WTC11 (cell line): ENCODE data around the gene CIDEB. TPM values are rescaled to one million over a fixed set of nuclear protein-coding genes. Genes with fewer than 3 reads are reported as not detected.

ENCODE experiments used
- ATAC-seq: fragments of 200-7000 bp; cut with Tn5 transposase; 2 replicates; pipeline ENCODE4 v1.10.0; 2021; ENCODE audit warnings: mild to moderate bottlenecking, moderate library complexity
- CTCF ChIA-PET: fragments of 300-600 bp; sonication (Branson Sonifier 250); formaldehyde crosslinking; loops from one replicate; lab custom pipeline; 2021; ENCODE audit warnings: antibody characterized with exemption; lab: Charles Lee
- POLR2A ChIA-PET: fragments of 350-600 bp; sonication (Branson Sonifier 250); formaldehyde crosslinking; loops from one replicate; lab custom pipeline; 2021; ENCODE audit warnings: antibody characterized with exemption; lab: Charles Lee
- DNase-seq: peaks from one replicate; pipeline ENCODE4 v3.0.0; 2021; ENCODE audit warnings: low spot score
- H3K27ac Mint-ChIP-seq: 2 replicates; pipeline ENCODE4 v1.8.0; 2021; ENCODE audit warnings: mixed read lengths
- H3K27me3 Mint-ChIP-seq: 2 replicates; pipeline ENCODE4 v1.8.0; 2021; ENCODE audit warnings: low read depth, mild to moderate bottlenecking, moderate library complexity, mixed read lengths
- H3K36me3 Mint-ChIP-seq: 2 replicates; pipeline ENCODE4 v1.8.0; 2021; ENCODE audit warnings: mixed read lengths
- H3K4me1 Mint-ChIP-seq: 2 replicates; pipeline ENCODE4 v1.8.0; 2022; ENCODE audit warnings: mixed read lengths
- H3K4me3 Mint-ChIP-seq: 2 replicates; pipeline ENCODE4 v1.8.0; 2021; ENCODE audit warnings: mild to moderate bottlenecking, moderate library complexity, mixed read lengths
- H3K9me3 Mint-ChIP-seq: 2 replicates; pipeline ENCODE4 v1.8.0; 2021; ENCODE audit warnings: mixed read lengths
- AR ChIP-seq: fragments of 250-450 bp; sonication (Bioruptor Pico); IDR thresholded peaks from 2 replicates; pipeline ENCODE4 v1.9.0; 2021; ENCODE audit warnings: mild to moderate bottlenecking
- ETV6 ChIP-seq: sonication (generic); formaldehyde crosslinking; IDR thresholded peaks from 2 replicates; pipeline ENCODE4 v1.8.1; 2022; ENCODE audit warnings: mild to moderate bottlenecking, missing genetic modification reagents
- FOXP1 ChIP-seq: sonication (generic); formaldehyde crosslinking; IDR thresholded peaks from 2 replicates; pipeline ENCODE4 v1.8.0; 2022; ENCODE audit warnings: missing genetic modification reagents, mild to moderate bottlenecking, moderate library complexity, borderline replicate concordance
- NR3C1 ChIP-seq: sonication (generic); formaldehyde crosslinking; conservative IDR thresholded peaks from 2 replicates; pipeline ENCODE4 v1.8.1; 2023; ENCODE audit warnings: low read depth, mild to moderate bottlenecking, missing genetic modification reagents
- SMAD4 ChIP-seq: sonication (generic); formaldehyde crosslinking; IDR thresholded peaks from 2 replicates; pipeline ENCODE4 v1.8.0; 2022; ENCODE audit warnings: mild to moderate bottlenecking, missing genetic modification reagents
- TP53 ChIP-seq: sonication (generic); formaldehyde crosslinking; IDR thresholded peaks from 2 replicates; pipeline ENCODE4 v1.8.1; 2023; ENCODE audit warnings: mild to moderate bottlenecking, missing genetic modification reagents
- ZNF219 ChIP-seq: sonication (generic); formaldehyde crosslinking; IDR thresholded peaks from 2 replicates; pipeline ENCODE4 v1.8.0; 2023; ENCODE audit warnings: missing genetic modification reagents, mild to moderate bottlenecking, borderline replicate concordance
- ZNF396 ChIP-seq: fragments of 250-450 bp; sonication (Bioruptor Pico); IDR thresholded peaks from 2 replicates; pipeline ENCODE4 v1.8.0; 2021; ENCODE audit warnings: mild to moderate bottlenecking, moderate library complexity, borderline replicate concordance
- ZNF416 ChIP-seq: fragments of 250-450 bp; sonication (Bioruptor Pico); IDR thresholded peaks from 2 replicates; pipeline ENCODE4 v1.9.0; 2021; ENCODE audit warnings: mild to moderate bottlenecking, inconsistent platforms
- ZNF425 ChIP-seq: fragments of 250-450 bp; sonication (Bioruptor Pico); conservative IDR thresholded peaks from 2 replicates; pipeline ENCODE4 v1.9.0; 2021; ENCODE audit warnings: mild to moderate bottlenecking
- total RNA-seq: library from RNA; stranded (reverse); gene quantifications from 3 replicates; pipeline ENCODE4 v1.2.3, GENCODE V29; 2021
- TF ChIP-seq, protein P1 (sequence below): sonication (generic); formaldehyde crosslinking; IDR thresholded peaks from 2 replicates; pipeline ENCODE4 v1.8.0; 2023; ENCODE audit warnings: mild to moderate bottlenecking, missing genetic modification reagents
- TF ChIP-seq, protein P2 (sequence below): sonication (generic); formaldehyde crosslinking; IDR thresholded peaks from 2 replicates; pipeline ENCODE4 v1.8.0; 2022; ENCODE audit warnings: missing genetic modification reagents
- TF ChIP-seq, protein P3 (sequence below): sonication (generic); formaldehyde crosslinking; IDR thresholded peaks from 2 replicates; pipeline ENCODE4 v1.8.0; 2022; ENCODE audit warnings: mild to moderate bottlenecking, missing genetic modification reagents
- TF ChIP-seq, protein P4 (sequence below): sonication (generic); formaldehyde crosslinking; IDR thresholded peaks from 2 replicates; pipeline ENCODE4 v1.8.1; 2022; ENCODE audit warnings: missing genetic modification reagents, borderline replicate concordance

CIDEB gene
- total RNA-seq, 1 experiment from 2014 or later = 4.7 TPM

DNA sequence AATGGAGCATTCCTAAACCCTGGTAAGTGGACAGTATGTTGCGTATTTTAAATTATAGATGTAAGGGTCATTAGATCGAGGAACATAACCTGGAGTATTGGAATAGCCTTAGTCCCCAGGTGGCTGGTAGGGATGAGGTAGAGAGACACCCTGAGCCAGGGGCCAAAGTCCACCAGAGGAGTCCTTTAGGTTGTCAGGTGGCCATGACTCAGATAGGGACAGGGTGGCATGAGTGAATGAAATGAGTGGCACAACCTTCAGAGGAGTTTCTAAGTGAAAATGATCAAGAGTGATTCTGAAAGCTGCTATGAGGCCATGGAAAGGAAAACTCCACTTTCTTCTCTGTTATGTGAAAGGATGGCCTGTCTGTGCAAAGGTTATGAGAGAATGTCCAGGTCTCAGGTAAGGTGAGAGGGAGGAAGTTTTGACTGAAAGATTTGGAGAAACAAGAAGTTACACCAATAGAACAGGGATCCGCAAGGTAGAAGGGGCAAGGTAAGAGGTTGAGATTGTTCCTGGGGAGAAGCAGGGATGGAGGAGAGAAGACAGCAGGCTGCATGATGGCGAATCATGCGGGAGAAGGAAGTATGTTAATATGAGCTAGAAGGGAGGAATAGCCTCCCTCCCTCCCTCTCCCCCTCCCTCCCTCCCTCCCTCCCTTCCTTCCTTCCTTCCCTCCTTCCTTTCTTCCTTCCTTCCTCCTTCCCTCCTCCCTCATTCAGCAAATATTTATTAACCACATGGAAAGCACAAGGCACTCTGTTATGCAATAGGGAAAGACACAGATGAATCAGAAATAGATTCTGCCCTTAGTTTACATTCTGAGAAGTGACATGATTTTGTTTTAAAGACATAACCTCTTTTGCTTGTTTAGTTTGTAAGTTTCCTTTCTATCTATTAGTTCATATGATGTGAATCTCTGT is 46.0 kb upstream of the CIDEB start:
- Mint-ChIP-seq H3K36me3 (no peaks in the 10 kb centered on the region), H3K4me1 (no peaks in the 10 kb centered on the region), H3K27me3 (peaks cover 81% of the 10 kb centered on the region), H3K27ac (no peak overlapping the region), H3K9me3 (no peaks in the 10 kb centered on the region), H3K4me3 (no peak overlapping the region)
- ATAC-seq = no peak
- CTCF ChIA-PET = interaction anchor here (0.6 to 5.8 kb wide), 2 partner anchors 20 to 356 kb away, joined by 3 to 35 read pairs; partner anchors contain the start of gene ADCY4
- TF ChIP-seq, protein P1, sequence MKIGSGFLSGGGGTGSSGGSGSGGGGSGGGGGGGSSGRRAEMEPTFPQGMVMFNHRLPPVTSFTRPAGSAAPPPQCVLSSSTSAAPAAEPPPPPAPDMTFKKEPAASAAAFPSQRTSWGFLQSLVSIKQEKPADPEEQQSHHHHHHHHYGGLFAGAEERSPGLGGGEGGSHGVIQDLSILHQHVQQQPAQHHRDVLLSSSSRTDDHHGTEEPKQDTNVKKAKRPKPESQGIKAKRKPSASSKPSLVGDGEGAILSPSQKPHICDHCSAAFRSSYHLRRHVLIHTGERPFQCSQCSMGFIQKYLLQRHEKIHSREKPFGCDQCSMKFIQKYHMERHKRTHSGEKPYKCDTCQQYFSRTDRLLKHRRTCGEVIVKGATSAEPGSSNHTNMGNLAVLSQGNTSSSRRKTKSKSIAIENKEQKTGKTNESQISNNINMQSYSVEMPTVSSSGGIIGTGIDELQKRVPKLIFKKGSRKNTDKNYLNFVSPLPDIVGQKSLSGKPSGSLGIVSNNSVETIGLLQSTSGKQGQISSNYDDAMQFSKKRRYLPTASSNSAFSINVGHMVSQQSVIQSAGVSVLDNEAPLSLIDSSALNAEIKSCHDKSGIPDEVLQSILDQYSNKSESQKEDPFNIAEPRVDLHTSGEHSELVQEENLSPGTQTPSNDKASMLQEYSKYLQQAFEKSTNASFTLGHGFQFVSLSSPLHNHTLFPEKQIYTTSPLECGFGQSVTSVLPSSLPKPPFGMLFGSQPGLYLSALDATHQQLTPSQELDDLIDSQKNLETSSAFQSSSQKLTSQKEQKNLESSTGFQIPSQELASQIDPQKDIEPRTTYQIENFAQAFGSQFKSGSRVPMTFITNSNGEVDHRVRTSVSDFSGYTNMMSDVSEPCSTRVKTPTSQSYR (CRISPR knock-in tag) = no peak
- TF ChIP-seq ZNF425 (CRISPR knock-in tag) = no peak
- no peak for TF ChIP-seq SMAD4 (CRISPR knock-in tag)
- TF ChIP-seq ZNF416 (CRISPR knock-in tag) = no peak
- TF ChIP-seq ZNF219 (CRISPR knock-in tag) = no peak
- no peak for TF ChIP-seq ZNF396 (CRISPR knock-in tag)
- TF ChIP-seq ETV6 (CRISPR knock-in tag) = no peak
- DNase-seq = no peak
- POLR2A ChIA-PET = no interaction called here

DNA sequence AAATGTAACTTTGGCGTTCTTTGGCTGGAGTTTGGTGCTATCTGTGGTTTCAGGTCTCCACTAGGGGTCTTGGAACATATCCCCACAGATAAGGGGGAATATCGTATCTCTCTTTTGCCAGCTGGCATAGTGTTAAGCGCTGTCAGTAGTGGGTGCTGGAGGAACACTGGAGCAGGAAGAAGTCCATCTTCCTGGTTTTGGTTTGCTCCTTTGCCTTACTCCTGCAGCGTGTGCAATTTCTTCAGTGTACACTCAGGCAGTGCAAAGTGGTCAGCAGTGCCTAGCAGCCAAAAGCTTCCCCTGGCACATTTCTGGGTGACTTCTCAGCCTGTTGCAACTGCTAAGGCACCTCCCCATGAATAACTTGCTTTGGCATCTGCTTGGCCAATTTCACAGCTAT is 43.7 kb upstream of the CIDEB start:
- Mint-ChIP-seq H3K27me3 (peaks cover 84% of the 10 kb centered on the region), H3K9me3 (no peaks in the 10 kb centered on the region), H3K4me1 (no peaks in the 10 kb centered on the region), H3K27ac (no peak overlapping the region), H3K4me3 (no peak overlapping the region), H3K36me3 (no peaks in the 10 kb centered on the region)
- ATAC-seq = peak; percentile 50
- TF ChIP-seq TP53 (no peak), AR (no peak), ZNF219 (CRISPR knock-in tag) (no peak), FOXP1 (CRISPR knock-in tag) (no peak), NR3C1 (CRISPR knock-in tag) (no peak)
- TF ChIP-seq, protein P2, sequence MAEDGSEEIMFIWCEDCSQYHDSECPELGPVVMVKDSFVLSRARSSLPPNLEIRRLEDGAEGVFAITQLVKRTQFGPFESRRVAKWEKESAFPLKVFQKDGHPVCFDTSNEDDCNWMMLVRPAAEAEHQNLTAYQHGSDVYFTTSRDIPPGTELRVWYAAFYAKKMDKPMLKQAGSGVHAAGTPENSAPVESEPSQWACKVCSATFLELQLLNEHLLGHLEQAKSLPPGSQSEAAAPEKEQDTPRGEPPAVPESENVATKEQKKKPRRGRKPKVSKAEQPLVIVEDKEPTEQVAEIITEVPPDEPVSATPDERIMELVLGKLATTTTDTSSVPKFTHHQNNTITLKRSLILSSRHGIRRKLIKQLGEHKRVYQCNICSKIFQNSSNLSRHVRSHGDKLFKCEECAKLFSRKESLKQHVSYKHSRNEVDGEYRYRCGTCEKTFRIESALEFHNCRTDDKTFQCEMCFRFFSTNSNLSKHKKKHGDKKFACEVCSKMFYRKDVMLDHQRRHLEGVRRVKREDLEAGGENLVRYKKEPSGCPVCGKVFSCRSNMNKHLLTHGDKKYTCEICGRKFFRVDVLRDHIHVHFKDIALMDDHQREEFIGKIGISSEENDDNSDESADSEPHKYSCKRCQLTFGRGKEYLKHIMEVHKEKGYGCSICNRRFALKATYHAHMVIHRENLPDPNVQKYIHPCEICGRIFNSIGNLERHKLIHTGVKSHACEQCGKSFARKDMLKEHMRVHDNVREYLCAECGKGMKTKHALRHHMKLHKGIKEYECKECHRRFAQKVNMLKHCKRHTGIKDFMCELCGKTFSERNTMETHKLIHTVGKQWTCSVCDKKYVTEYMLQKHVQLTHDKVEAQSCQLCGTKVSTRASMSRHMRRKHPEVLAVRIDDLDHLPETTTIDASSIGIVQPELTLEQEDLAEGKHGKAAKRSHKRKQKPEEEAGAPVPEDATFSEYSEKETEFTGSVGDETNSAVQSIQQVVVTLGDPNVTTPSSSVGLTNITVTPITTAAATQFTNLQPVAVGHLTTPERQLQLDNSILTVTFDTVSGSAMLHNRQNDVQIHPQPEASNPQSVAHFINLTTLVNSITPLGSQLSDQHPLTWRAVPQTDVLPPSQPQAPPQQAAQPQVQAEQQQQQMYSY (CRISPR knock-in tag) = peak; percentile 85
- TF ChIP-seq, protein P3, sequence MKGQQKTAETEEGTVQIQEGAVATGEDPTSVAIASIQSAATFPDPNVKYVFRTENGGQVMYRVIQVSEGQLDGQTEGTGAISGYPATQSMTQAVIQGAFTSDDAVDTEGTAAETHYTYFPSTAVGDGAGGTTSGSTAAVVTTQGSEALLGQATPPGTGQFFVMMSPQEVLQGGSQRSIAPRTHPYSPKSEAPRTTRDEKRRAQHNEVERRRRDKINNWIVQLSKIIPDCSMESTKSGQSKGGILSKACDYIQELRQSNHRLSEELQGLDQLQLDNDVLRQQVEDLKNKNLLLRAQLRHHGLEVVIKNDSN (CRISPR knock-in tag) = no peak
- TF ChIP-seq, protein P4, sequence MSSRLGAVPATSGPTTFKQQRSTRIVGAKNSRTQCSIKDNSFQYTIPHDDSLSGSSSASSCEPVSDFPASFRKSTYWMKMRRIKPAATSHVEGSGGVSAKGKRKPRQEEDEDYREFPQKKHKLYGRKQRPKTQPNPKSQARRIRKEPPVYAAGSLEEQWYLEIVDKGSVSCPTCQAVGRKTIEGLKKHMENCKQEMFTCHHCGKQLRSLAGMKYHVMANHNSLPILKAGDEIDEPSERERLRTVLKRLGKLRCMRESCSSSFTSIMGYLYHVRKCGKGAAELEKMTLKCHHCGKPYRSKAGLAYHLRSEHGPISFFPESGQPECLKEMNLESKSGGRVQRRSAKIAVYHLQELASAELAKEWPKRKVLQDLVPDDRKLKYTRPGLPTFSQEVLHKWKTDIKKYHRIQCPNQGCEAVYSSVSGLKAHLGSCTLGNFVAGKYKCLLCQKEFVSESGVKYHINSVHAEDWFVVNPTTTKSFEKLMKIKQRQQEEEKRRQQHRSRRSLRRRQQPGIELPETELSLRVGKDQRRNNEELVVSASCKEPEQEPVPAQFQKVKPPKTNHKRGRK (CRISPR knock-in tag) = no peak
- DNase-seq = no peak
- CTCF ChIA-PET = interaction anchor here (0.6 to 5.8 kb wide), 10 partner anchors 12 to 90 kb away, joined by 3 to 35 read pairs (median 5); partner anchors contain the start of genes ADCY4 and RIPK3
- POLR2A ChIA-PET = no interaction called here
